Measurements from ENCODE around the gene ARL13B.

GRCh38 chr3:94071713-94072284 is 91.8 kb downstream of the ARL13B start:
- TF ChIP-seq CTCF (IDR thresholded peaks at IDR 0.05) (no peak), POLR2A (IDR thresholded peaks at IDR 0.05) (no peak)

Data from prostate gland (tissue), 2 donors.